Stimulated activated CD4-positive, alpha-beta T cell treated with anti-CD3 and anti-CD28 coated beads, TNF-alpha, amount 100 ng/mL, for 4 hours (primary cell): ENCODE results near the gene FRMD4A.

ENCODE experiments used
- DNase-seq, 3 experiments: peaks; one replicate each; pipeline ENCODE4 v3.0.0-alpha.2; 2020; ENCODE audit warnings: low read depth in 3 of 3

FRMD4A gene

GRCh38 chr10:14330388-14331061, at the start of gene FRMD4A:
TSS of gene FRMD4A (minus strand) at chr10:14330924.
- no peak for DNase-seq

GRCh38 chr10:14379556-14380280, 49.0 kb upstream of the FRMD4A start:
- DNase-seq: no peak

- no peak for DNase-seq
Measured at GRCh38 chr10:14378387-14378960, 47.8 kb upstream of the FRMD4A start.

GRCh38 chr10:14377591-14378175, 47.0 kb upstream of the FRMD4A start:
- no peak for DNase-seq

GRCh38 chr10:14374745-14375445, 44.2 kb upstream of the FRMD4A start:
- no peak for DNase-seq

- no peak for DNase-seq
Measured at GRCh38 chr10:14372606-14373005, 41.9 kb upstream of the FRMD4A start.

GRCh38 chr10:14371581-14371980, 40.9 kb upstream of the FRMD4A start:
- no peak for DNase-seq

GRCh38 chr10:14370894-14371293, 40.2 kb upstream of the FRMD4A start:
- DNase-seq: no peak

GRCh38 chr10:14369906-14370305, 39.2 kb upstream of the FRMD4A start:
- no peak for DNase-seq

- no peak for DNase-seq
Measured at GRCh38 chr10:14366760-14367159, 36.0 kb upstream of the FRMD4A start.

GRCh38 chr10:14365266-14365665, 34.5 kb upstream of the FRMD4A start:
- no peak for DNase-seq

GRCh38 chr10:14362104-14362503, 31.4 kb upstream of the FRMD4A start:
- no peak for DNase-seq

GRCh38 chr10:14360961-14361360, 30.2 kb upstream of the FRMD4A start:
- DNase-seq: no peak

GRCh38 chr10:14360515-14360914, 29.8 kb upstream of the FRMD4A start:
- DNase-seq: no peak

- DNase-seq: no peak
Measured at GRCh38 chr10:14358886-14359573, 28.3 kb upstream of the FRMD4A start.

GRCh38 chr10:14356921-14357320, 26.2 kb upstream of the FRMD4A start:
- DNase-seq: no peak

- DNase-seq: no peak
Measured at GRCh38 chr10:14355750-14356149, 25.0 kb upstream of the FRMD4A start.

GRCh38 chr10:14353291-14353913, 22.7 kb upstream of the FRMD4A start:
- DNase-seq: no peak

GRCh38 chr10:14350006-14350405, 19.3 kb upstream of the FRMD4A start:
- DNase-seq: no peak

GRCh38 chr10:14349081-14349480, 18.4 kb upstream of the FRMD4A start:
- no peak for DNase-seq

- DNase-seq: no peak
Measured at GRCh38 chr10:14345262-14345661, 14.5 kb upstream of the FRMD4A start.
